Right ventricle myocardium inferior (tissue), 1 donor: Measurements from ENCODE around the gene NDRG3. TPM values are rescaled to one million over a fixed set of nuclear protein-coding genes. Genes with fewer than 3 reads are reported as not detected.

Source experiments
- total RNA-seq: library from RNA; stranded (reverse); fragmentation: NEBNext Ultra II Directional; extraction: Animal tissue kit (Norgen Biotek cat#: 25700); gene quantifications from one replicate; pipeline ENCODE4 v1.2.1, GENCODE V29; 2021
- donor health status: DM: no; HTN: yes; CAD: no; lungs with severe emphysema.

NDRG3 gene
- total RNA-seq, 1 donor from 2014 or later = 27.9 TPM

Other genes starting within 250 kb of the NDRG3 start
- gene MYL9, start 204.6 kb downstream of the NDRG3 start, total RNA-seq = 1,923 TPM
- 4.5 TPM for gene TGIF2, start 172.5 kb downstream of the NDRG3 start, total RNA-seq
- gene RAB5IF, start 140.3 kb downstream of the NDRG3 start, total RNA-seq = 65.4 TPM
- 0.30 TPM for gene SLA2, start 99.9 kb downstream of the NDRG3 start, total RNA-seq
- gene DSN1, start 27.7 kb upstream of the NDRG3 start, total RNA-seq = 4.4 TPM
- not detected for gene TLDC2, start 130.0 kb upstream of the NDRG3 start, total RNA-seq
- gene SAMHD1, start 205.6 kb upstream of the NDRG3 start, total RNA-seq = 52.2 TPM